LNCaP clone FGC (cell line): ENCODE measurements around the gene COL21A1.

Source experiments
- DNase-seq: peaks from one replicate; pipeline ENCODE4 v3.0.0-alpha.2; 2011; ENCODE audit warnings: low read depth
- H3K4me3 ChIP-seq: 2 replicates; pipeline ENCODE4 v1.5.1; 2011; ENCODE audit warnings: mild to moderate bottlenecking, low read depth, low read length, control low read depth
- TF ChIP-seq, protein P1 (sequence below): IDR thresholded peaks from 2 replicates; pipeline ENCODE4 v1.5.1; 2012; ENCODE audit warnings: mild to moderate bottlenecking; ENCODE audit not compliant: control insufficient read depth, insufficient read depth; ENCODE audit errors: extremely low read depth

The COL21A1 gene

GRCh38 chr6:56040889-56041301 lies 206.5 kb downstream of the COL21A1 start:
- no peak overlapping the region for H3K4me3 ChIP-seq
- TF ChIP-seq, protein P1, sequence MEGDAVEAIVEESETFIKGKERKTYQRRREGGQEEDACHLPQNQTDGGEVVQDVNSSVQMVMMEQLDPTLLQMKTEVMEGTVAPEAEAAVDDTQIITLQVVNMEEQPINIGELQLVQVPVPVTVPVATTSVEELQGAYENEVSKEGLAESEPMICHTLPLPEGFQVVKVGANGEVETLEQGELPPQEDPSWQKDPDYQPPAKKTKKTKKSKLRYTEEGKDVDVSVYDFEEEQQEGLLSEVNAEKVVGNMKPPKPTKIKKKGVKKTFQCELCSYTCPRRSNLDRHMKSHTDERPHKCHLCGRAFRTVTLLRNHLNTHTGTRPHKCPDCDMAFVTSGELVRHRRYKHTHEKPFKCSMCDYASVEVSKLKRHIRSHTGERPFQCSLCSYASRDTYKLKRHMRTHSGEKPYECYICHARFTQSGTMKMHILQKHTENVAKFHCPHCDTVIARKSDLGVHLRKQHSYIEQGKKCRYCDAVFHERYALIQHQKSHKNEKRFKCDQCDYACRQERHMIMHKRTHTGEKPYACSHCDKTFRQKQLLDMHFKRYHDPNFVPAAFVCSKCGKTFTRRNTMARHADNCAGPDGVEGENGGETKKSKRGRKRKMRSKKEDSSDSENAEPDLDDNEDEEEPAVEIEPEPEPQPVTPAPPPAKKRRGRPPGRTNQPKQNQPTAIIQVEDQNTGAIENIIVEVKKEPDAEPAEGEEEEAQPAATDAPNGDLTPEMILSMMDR = no peak
- no peak for DNase-seq

DNA sequence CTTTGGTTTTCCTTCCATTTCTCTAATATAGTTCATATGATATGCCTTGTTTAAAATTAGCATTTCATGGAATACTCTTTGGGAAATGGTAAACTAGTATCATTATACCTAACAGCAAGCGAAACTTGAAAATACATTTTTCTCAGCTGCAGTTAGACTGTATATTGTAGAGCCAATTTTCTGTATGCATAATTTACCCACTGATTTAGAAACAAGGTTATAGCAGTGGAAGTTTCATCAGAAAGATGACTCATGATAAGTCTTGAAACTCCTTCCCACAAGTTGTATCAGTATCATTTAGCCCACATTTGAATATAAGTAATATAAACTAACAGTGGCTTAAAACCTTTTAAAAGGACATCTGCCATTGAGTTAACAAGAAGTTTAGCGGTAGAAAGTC lies 207.2 kb downstream of the COL21A1 start:
- no peak overlapping the region for H3K4me3 ChIP-seq
- TF ChIP-seq, protein P1 = no peak
- no peak for DNase-seq

DNA sequence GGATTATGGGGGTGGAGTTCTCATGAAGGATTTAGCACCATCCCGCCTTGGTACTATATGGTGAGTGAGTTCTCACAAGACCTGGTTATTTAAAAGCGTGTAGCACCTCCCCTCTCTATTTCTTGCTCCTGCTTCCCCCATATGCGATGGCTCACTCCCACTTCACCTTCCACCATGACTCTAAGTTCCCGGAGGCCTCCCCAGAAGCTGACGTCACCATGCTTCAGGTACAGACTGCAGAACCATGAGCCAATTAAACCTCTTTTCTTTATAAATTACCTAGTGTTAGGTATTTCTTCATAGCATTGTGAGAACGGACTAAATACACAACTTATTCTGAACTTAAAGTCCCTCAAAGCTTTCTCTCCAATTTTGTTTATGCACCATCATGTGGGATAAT lies 208.6 kb downstream of the COL21A1 start:
- H3K4me3 ChIP-seq = no peak overlapping the region
- no peak for DNase-seq
- TF ChIP-seq, protein P1 = no peak

GRCh38 chr6:56037601-56038000 lies 209.8 kb downstream of the COL21A1 start:
- TF ChIP-seq, protein P1 = no peak; the same call in 1 of the 2 replicates
- DNase-seq = no peak
- H3K4me3 ChIP-seq = no peak overlapping the region

DNA sequence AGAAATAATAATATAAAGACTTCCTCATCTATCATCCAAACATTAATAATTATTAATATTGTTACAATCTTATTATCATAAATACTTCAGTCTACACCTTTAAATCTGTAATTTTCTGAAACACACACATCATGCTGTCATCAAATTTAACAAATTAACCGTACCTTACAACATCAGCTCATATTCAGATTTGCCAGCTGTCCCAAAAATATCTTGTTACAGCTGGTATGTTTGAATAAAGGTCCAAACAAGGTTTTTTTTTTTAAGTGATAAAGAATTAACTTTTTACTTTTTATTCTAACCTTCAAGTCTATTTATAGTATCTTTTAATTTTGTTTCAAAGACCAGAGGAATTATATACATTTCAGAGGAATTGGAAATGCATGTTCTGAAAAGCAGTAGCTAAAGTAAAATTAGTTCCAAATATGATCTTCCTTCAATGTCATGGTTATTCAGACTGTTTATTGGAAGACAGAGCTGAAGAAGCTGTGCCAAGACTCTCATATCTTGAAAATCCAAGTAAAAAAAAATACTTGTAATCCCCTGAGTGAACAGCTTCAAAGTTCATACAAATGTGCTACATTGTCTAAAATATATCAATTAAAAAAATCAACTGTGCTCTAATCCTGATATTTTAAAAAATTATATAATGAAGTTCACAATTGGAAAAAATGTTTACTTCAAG lies 210.3 kb downstream of the COL21A1 start:
- TF ChIP-seq, protein P1 = no peak
- DNase-seq = no peak
- no peak overlapping the region for H3K4me3 ChIP-seq

GRCh38 chr6:56033401-56033800 lies 214.0 kb downstream of the COL21A1 start:
- no peak for DNase-seq
- H3K4me3 ChIP-seq = no peak overlapping the region
- TF ChIP-seq, protein P1 = no peak

GRCh38 chr6:56032715-56033260 lies 214.6 kb downstream of the COL21A1 start:
- no peak overlapping the region for H3K4me3 ChIP-seq
- TF ChIP-seq, protein P1 = no peak
- no peak for DNase-seq
